PFSK-1 (cell line): ENCODE results near the gene TCP11L2.

ENCODE experiments used
- FOXP2 ChIP-seq: optimal IDR thresholded peaks from 2 replicates; pipeline ENCODE3; 2011; ENCODE audit warnings: borderline replicate concordance, control low read depth, inconsistent platforms; ENCODE audit not compliant: insufficient read depth; ENCODE audit errors: extremely low read length, extremely low read depth
- POLR2AphosphoS5 ChIP-seq: IDR thresholded peaks from 2 replicates; pipeline ENCODE4 v1.6.1; 2012; ENCODE audit warnings: low read depth, mild to moderate bottlenecking, control low read depth, low read length, moderate library complexity
- SIN3A ChIP-seq: IDR thresholded peaks from 2 replicates; pipeline ENCODE4 v1.6.1; 2012; ENCODE audit warnings: mild to moderate bottlenecking, low read length, moderate library complexity, borderline replicate concordance; ENCODE audit not compliant: insufficient read depth
- TAF1 ChIP-seq: IDR thresholded peaks from 2 replicates; pipeline ENCODE4 v1.6.1; 2012; ENCODE audit warnings: low read length, control low read depth, borderline replicate concordance; ENCODE audit not compliant: insufficient read depth
- TF ChIP-seq, protein P1 (sequence below), 2 experiments: IDR thresholded peaks; 2 replicates each; pipeline versions ENCODE4 v1.6.1 to v1.8.0; 2011 to 2012; ENCODE audit warnings: low read depth in 2 of 2, low read length in 2 of 2, control low read depth in 1 of 2, inconsistent platforms in 1 of 2, mild to moderate bottlenecking in 1 of 2, moderate library complexity in 1 of 2; ENCODE audit not compliant: insufficient read depth in 1 of 2

Gene TCP11L2

DNA sequence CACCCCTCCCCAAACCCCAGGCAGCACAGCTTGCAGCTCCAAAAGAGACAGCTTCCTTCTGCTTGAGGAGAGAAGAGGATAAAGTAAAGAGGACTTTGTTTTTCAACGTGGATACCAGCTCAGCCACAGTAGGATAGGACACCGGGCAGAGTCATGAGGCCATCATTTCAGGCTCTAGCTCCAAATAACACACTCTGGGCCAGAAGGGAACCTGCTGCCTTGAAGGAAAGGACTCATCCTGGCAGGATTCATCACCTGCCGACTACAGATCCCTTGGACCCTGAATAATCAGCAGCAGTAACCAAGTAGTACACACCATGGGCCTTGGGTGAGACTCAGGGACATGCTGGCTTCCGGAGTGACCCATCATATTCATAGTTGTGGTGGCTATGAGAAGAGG lies 44.3 kb upstream of the TCP11L2 start:
- TF ChIP-seq, protein P1, sequence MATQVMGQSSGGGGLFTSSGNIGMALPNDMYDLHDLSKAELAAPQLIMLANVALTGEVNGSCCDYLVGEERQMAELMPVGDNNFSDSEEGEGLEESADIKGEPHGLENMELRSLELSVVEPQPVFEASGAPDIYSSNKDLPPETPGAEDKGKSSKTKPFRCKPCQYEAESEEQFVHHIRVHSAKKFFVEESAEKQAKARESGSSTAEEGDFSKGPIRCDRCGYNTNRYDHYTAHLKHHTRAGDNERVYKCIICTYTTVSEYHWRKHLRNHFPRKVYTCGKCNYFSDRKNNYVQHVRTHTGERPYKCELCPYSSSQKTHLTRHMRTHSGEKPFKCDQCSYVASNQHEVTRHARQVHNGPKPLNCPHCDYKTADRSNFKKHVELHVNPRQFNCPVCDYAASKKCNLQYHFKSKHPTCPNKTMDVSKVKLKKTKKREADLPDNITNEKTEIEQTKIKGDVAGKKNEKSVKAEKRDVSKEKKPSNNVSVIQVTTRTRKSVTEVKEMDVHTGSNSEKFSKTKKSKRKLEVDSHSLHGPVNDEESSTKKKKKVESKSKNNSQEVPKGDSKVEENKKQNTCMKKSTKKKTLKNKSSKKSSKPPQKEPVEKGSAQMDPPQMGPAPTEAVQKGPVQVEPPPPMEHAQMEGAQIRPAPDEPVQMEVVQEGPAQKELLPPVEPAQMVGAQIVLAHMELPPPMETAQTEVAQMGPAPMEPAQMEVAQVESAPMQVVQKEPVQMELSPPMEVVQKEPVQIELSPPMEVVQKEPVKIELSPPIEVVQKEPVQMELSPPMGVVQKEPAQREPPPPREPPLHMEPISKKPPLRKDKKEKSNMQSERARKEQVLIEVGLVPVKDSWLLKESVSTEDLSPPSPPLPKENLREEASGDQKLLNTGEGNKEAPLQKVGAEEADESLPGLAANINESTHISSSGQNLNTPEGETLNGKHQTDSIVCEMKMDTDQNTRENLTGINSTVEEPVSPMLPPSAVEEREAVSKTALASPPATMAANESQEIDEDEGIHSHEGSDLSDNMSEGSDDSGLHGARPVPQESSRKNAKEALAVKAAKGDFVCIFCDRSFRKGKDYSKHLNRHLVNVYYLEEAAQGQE (IDR thresholded peaks at IDR 0.05; ENCODE audit: insufficient read depth in 1 of 2, low read depth in 2 of 2, low read length in 2 of 2): no peak
- TF ChIP-seq SIN3A (no peak), FOXP2 (no peak), POLR2AphosphoS5 (no peak), TAF1 (no peak)

DNA sequence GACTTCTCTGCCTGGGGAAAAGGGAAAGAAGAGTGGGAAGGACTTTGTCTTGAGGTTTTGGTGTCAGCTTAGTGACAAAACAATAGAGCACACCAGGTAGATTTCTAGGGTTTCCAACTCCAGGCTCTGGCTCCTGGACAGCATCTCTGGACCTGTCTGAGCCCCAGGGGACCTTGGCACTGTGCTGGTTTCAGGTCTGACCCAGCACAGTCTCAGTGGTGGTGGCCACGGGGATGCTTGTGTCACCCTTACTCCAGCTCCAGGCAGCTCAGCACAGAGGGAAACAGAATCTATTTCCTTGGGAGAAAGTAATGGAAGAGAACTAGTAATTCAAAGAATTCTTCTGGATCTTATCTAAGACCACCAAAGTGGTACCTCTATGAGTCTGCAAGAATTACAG lies 43.6 kb upstream of the TCP11L2 start:
- TF ChIP-seq SIN3A (no peak), FOXP2 (no peak), TAF1 (no peak), POLR2AphosphoS5 (no peak)
- TF ChIP-seq, protein P1 (IDR thresholded peaks at IDR 0.05; ENCODE audit: insufficient read depth in 1 of 2, low read depth in 2 of 2, low read length in 2 of 2): no peak

DNA sequence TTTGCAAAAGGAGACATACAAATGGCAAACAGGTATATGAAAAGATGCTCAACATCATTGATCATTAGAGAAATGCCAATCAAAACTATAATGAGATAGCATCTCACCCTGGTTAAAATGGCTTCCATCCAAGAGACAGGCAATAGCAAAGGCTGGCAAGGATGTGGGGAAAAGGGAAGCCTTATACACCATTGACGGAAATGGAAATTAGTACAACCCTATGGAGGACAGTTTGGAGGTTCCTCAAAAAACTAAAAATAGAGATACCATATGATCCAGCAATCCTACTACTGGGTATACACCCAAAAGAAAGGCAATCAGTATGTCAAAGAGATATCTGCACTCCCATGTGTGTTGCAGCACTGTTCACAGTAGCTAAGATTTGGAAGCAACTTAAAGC lies 37.4 kb upstream of the TCP11L2 start:
- TF ChIP-seq SIN3A: no peak
- TF ChIP-seq, protein P1 (IDR thresholded peaks at IDR 0.05; ENCODE audit: insufficient read depth in 1 of 2, low read depth in 2 of 2, low read length in 2 of 2): no peak
- no peak for TF ChIP-seq TAF1
- no peak for TF ChIP-seq FOXP2
- TF ChIP-seq POLR2AphosphoS5: no peak

DNA sequence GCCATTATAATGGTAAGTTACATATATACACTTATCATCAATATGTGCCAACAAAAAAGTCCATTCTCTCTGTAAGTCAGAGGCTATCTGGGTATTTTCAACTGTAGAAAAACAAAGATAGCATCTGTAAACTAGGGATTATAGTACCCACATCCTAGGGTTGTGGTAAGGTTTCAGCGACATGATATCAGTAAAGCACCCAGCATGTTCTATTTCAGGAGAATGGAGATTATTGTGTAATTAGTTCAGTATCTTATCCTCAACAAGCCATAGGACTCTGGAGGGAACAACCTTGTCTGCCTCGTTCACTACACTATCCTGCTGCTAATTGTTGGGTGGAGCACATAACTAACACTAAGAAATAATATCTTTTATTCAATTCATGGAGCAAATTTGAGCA lies 35.0 kb upstream of the TCP11L2 start:
- TF ChIP-seq SIN3A: no peak

DNA sequence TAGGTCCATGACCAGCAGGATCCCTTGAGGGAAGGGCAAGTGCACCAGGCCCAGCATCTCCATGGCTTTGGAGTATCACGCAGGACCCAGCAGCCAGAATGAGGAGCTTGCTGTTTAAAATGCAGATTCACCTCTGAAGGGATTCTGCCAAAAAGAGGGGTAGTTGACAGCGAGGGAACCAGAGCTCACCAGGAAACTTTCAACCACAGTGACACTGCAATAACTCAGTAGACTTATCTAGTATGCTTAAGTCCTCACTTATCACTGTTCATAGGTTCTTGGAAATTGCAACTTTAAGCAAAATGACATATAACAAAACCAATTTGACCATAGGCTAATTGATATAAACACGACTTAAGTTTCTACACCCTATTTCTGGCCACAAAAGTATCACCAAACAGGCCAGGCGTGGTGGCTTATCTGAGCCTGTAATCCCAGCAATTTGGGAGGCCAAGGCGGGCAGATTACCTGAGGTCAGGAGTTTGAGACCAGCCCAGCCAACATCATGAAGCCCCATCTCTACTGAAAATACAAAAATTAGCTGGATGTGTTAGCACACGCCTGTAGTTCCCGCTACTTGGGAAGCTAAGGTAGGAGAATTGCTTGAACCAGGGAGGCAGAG lies 33.3 kb upstream of the TCP11L2 start:
- TF ChIP-seq FOXP2: no peak
- TF ChIP-seq, protein P1 (IDR thresholded peaks at IDR 0.05; ENCODE audit: insufficient read depth in 1 of 2, low read depth in 2 of 2, low read length in 2 of 2): no peak
- TF ChIP-seq TAF1: no peak
- no peak for TF ChIP-seq SIN3A
- no peak for TF ChIP-seq POLR2AphosphoS5
